HFFc6 (cell line): ENCODE measurements around the gene CDIPT. TPM values are rescaled to one million over a fixed set of nuclear protein-coding genes. Genes with fewer than 3 reads are reported as not detected.
"Not testable (repeated sequence)": the region's sequence is repeated elsewhere in the genome, so short reads cannot be mapped to it uniquely, and the experiment has no call there.

Experiments
- DNase-seq: peaks from one replicate; pipeline ENCODE4 v3.0.0-alpha.2; 2018
- H3K27ac Mint-ChIP-seq: 2 replicates; pipeline ENCODE4 v1.8.0; 2020; ENCODE audit warnings: mild to moderate bottlenecking, mixed read lengths
- H3K27me3 Mint-ChIP-seq: 2 replicates; pipeline ENCODE4 v1.8.0; 2021; ENCODE audit warnings: mild to moderate bottlenecking, moderate library complexity, mixed read lengths; ENCODE audit not compliant: insufficient read depth
- H3K36me3 Mint-ChIP-seq: 2 replicates; pipeline ENCODE4 v1.8.0; 2021; ENCODE audit warnings: low read depth, mixed read lengths
- H3K4me1 Mint-ChIP-seq: 2 replicates; pipeline ENCODE4 v1.8.0; 2020; ENCODE audit warnings: low read depth, mixed read lengths
- H3K4me3 Mint-ChIP-seq: 2 replicates; pipeline ENCODE4 v1.8.0; 2020; ENCODE audit warnings: mild to moderate bottlenecking, moderate library complexity, mixed read lengths
- H3K9me3 Mint-ChIP-seq: 2 replicates; pipeline ENCODE4 v1.8.0; 2020; ENCODE audit warnings: mild to moderate bottlenecking, mixed read lengths
- CTCF ChIP-seq: fragments of 200-600 bp; sonication (generic); IDR thresholded peaks from 2 replicates; pipeline ENCODE4 v1.5.0; 2021; ENCODE audit warnings: antibody characterized with exemption, mild to moderate bottlenecking
- long read RNA-seq: library from polyadenylated mRNA; unstranded; transcript quantifications from one replicate; pipeline ENCODE4 v2.0.0, GENCODE V29; 2019
- total RNA-seq, 6 experiments: library from RNA; stranded (reverse); fragmentation: NEBNext Ultra II Directional; extraction: Animal tissue kit (Norgen Biotek cat#: 25700); gene quantifications; 2 replicates in 1 of 6; 3 replicates in 5 of 6; pipeline ENCODE4 v1.2.3, GENCODE V29; 2021

CDIPT gene
- total RNA-seq = 100 to 1,000 TPM in 3 of 6 experiments, 10 to 100 TPM in 3; 82.6 to 115 (median 94.7) TPM
- long read RNA-seq, transcript CDIPT-201 (6 exons, 2,353 nt) = major isoform, 32 of 68 reads
- long read RNA-seq, transcript CDIPT-207 (5 exons, 1,671 nt) = minor isoform, 11 of 68 reads
- long read RNA-seq, partial matches to known transcripts = 14 of 68 reads
- long read RNA-seq, other reads (novel, unspliced or antisense) = 8 of 68 reads

- peak; percentile 64 for TF ChIP-seq CTCF
- Mint-ChIP-seq H3K27me3 (peaks cover 1% of the 10 kb centered on the region; the same call in 1 of the 2 replicates), H3K4me3 (peak within 1 kb of the TSS; percentile 99), H3K4me1 (peaks cover 23% of the 10 kb centered on the region), H3K9me3 (no peaks in the 10 kb centered on the region), H3K27ac (peak within 1 kb of the TSS; percentile 99), H3K36me3 (peaks cover 21% of the 10 kb centered on the region)
- DNase-seq = peak; percentile 91
These were observed at the start of gene CDIPT for GRCh38 chr16:29862884-29863668. CDIPT (minus strand) TSS chr16:29863226; CDS start chr16:29862857, 369 bp downstream.

GRCh38 chr16:29912087-29912486 lies 49.1 kb upstream of the CDIPT start:
- Mint-ChIP-seq H3K27ac (no peak overlapping the region), H3K9me3 (no peaks in the 10 kb centered on the region), H3K4me3 (no peak overlapping the region), H3K4me1 (peaks cover 14% of the 10 kb centered on the region), H3K27me3 (no peaks in the 10 kb centered on the region; the same call in 1 of the 2 replicates), H3K36me3 (peaks cover 18% of the 10 kb centered on the region; the same call in 1 of the 2 replicates)
- no peak for DNase-seq
- no peak for TF ChIP-seq CTCF

GRCh38 chr16:29911676-29912010 lies 48.6 kb upstream of the CDIPT start:
- TF ChIP-seq CTCF = no peak
- H3K36me3 Mint-ChIP-seq = peaks cover 19% of the 10 kb centered on the region; the same call in 1 of the 2 replicates
- no peak for DNase-seq
- no peaks in the 10 kb centered on the region for H3K9me3 Mint-ChIP-seq
- H3K27ac Mint-ChIP-seq = no peak overlapping the region
- peaks cover 14% of the 10 kb centered on the region for H3K4me1 Mint-ChIP-seq
- H3K4me3 Mint-ChIP-seq = no peak overlapping the region
- H3K27me3 Mint-ChIP-seq = no peaks in the 10 kb centered on the region; the same call in 1 of the 2 replicates

DNA sequence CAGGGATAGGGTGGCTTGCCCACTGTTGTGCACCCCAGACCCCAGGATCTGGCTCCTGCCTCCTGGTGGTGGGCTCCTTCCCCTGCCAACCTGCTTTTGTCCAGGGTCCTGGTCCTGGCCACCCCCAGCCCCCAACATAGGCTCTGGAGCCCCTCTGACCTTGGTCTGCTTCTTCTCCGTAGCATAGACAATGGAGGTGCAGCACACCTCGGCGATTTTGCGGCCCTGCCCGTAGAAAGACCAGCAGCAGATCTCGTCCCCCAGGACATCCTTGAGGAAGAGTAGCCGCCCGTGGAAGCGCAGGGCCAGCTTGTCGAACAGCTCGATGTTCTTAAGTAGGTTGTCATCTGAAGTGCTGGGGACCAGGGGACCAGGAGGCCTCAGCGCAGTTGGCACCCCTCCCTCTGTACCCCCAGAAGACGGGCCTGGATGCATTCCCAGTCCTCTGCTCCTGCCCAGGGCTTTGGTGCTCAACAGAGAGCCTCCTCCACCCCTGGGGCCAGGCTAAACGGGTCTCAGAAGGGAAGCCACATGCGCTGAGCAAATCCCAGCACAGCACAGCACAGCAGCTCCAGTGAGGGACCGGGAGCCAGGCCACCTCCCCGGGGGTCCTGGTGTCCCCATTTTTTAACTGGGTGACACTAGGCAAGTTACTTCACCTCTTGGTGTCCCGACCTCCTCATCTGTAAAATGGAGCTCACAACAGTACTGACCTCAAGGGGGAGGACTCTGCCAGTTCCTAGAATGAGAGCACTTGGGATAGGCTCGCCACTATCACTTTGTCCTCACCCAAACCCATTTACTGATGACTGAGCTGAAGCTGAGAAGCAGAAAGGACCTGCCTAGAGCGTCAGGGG lies 48.0 kb upstream of the CDIPT start:
- peaks cover 19% of the 10 kb centered on the region; the same call in 1 of the 2 replicates for H3K36me3 Mint-ChIP-seq

GRCh38 chr16:29909851-29910250 lies 46.8 kb upstream of the CDIPT start:
- H3K4me3 Mint-ChIP-seq, H3K27me3 Mint-ChIP-seq, DNase-seq, H3K9me3 Mint-ChIP-seq: not testable (repeated sequence)
- peaks cover 14% of the 10 kb centered on the region for H3K4me1 Mint-ChIP-seq
- peaks cover 14% of the 10 kb centered on the region; the same call in 1 of the 2 replicates for H3K36me3 Mint-ChIP-seq
- H3K27ac Mint-ChIP-seq = peak overlapping the region; percentile 66

More for the DNA sequence above, 48.0 kb upstream of the CDIPT start:
- TF ChIP-seq CTCF = no peak; the same call in 1 of the 2 replicates
- H3K27ac Mint-ChIP-seq = no peak overlapping the region
- no peaks in the 10 kb centered on the region; the same call in 1 of the 2 replicates for H3K27me3 Mint-ChIP-seq
- no peaks in the 10 kb centered on the region for H3K9me3 Mint-ChIP-seq
- no peak overlapping the region for H3K4me3 Mint-ChIP-seq
- H3K4me1 Mint-ChIP-seq = peaks cover 14% of the 10 kb centered on the region
- no peak for DNase-seq
